HEK293 (cell line): ENCODE results near the gene VASN.
A peak's percentile ranks its signal among the peaks of the same experiment; 100 is the strongest.

Experiments used
- BCL11A ChIP-seq: fragments of 450-650 bp; formaldehyde crosslinking; IDR thresholded peaks from 2 replicates; pipeline ENCODE4 v1.5.1; 2016; ENCODE audit warnings: low read depth, missing biosample characterization, missing genetic modification characterization
- HOXA7 ChIP-seq: sonication (generic); formaldehyde crosslinking; IDR thresholded peaks from 2 replicates; pipeline ENCODE4 v1.8.1; 2022; ENCODE audit warnings: missing genetic modification reagents, borderline replicate concordance
- MZF1 ChIP-seq: fragments of 450-650 bp; formaldehyde crosslinking; IDR thresholded peaks from 2 replicates; pipeline ENCODE4 v1.5.1; 2017; ENCODE audit warnings: missing biosample characterization, missing genetic modification characterization, borderline replicate concordance
- REPIN1 ChIP-seq: fragments of 450-650 bp; formaldehyde crosslinking; IDR thresholded peaks from 2 replicates; pipeline ENCODE4 v1.5.1; 2017; ENCODE audit warnings: missing biosample characterization, missing genetic modification characterization, low read depth
- SP2 ChIP-seq: fragments of 450-650 bp; formaldehyde crosslinking; IDR thresholded peaks from 2 replicates; pipeline ENCODE4 v1.5.1; 2016; ENCODE audit warnings: missing biosample characterization, missing genetic modification characterization
- TCF7L2 ChIP-seq: IDR thresholded peaks from 2 replicates; pipeline ENCODE4 v1.6.1; 2011; ENCODE audit warnings: low read depth, mild to moderate bottlenecking, inconsistent platforms, low read length, moderate library complexity, borderline replicate concordance
- ZBTB20 ChIP-seq: fragments of 450-650 bp; formaldehyde crosslinking; IDR thresholded peaks from 2 replicates; pipeline ENCODE4 v1.5.1; 2016; ENCODE audit warnings: missing biosample characterization, missing genetic modification characterization
- ZBTB8A ChIP-seq: fragments of 450-650 bp; formaldehyde crosslinking; IDR thresholded peaks from 2 replicates; pipeline ENCODE4 v1.5.1; 2016; ENCODE audit warnings: missing biosample characterization, missing genetic modification characterization
- ZNF785 ChIP-seq: fragments of 450-650 bp; formaldehyde crosslinking; IDR thresholded peaks from 2 replicates; pipeline ENCODE4 v1.5.1; 2016; ENCODE audit warnings: missing biosample characterization, missing genetic modification characterization
- TF ChIP-seq, protein P1 (sequence below): fragments of 450-650 bp; formaldehyde crosslinking; IDR thresholded peaks from 2 replicates; pipeline ENCODE4 v1.5.1; 2016; ENCODE audit warnings: missing biosample characterization, missing genetic modification characterization
- TF ChIP-seq, protein P2 (sequence below): fragments of 450-650 bp; formaldehyde crosslinking; IDR thresholded peaks from 2 replicates; pipeline ENCODE4 v1.5.1; 2016; ENCODE audit warnings: missing biosample characterization, missing genetic modification characterization
- TF ChIP-seq, protein P3 (sequence below): fragments of 450-650 bp; formaldehyde crosslinking; conservative IDR thresholded peaks from 2 replicates; pipeline ENCODE4 v1.5.1; 2016; ENCODE audit warnings: low read depth, missing biosample characterization, missing genetic modification characterization

DNA sequence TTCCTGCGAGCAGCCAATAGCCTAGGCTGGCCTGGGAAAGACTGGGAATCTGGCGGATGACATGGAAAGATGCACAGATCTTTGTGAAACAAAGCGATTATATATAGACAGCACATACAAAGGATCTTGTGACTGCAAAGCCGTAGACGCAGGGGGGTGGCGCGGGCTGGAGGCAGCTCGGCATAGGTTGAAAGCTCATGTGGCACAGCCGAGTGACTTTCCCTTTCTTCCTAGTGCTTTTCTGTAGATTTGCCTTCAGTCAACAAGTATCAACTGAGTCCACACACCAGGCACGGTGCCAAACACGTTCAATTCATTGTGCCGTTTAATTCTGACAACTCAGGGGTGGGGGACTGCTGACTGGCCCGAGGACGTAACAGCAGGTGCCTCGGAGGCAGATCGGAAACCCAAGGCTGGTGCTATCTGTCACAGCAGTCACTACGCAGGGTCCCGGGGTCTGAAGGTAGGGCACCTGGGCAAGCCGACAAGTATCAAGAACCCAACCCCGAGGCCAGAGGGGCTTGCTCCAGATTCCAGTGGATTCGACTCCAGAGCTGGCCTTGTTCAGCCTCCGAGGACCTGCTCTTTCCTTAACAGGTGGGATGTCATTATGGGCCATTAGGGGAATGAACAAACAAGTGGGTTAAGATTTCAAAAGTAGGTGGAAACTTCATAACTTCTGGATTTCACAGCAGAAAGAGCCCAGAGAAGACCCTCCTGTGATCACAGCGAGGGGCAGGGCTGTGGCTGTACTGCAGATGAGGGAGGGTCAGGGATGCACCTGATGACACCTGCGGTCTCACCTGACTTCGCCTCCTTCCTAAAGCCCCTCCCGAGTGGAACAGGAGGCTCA is 26.4 kb upstream of the VASN start:
- TF ChIP-seq, protein P1, sequence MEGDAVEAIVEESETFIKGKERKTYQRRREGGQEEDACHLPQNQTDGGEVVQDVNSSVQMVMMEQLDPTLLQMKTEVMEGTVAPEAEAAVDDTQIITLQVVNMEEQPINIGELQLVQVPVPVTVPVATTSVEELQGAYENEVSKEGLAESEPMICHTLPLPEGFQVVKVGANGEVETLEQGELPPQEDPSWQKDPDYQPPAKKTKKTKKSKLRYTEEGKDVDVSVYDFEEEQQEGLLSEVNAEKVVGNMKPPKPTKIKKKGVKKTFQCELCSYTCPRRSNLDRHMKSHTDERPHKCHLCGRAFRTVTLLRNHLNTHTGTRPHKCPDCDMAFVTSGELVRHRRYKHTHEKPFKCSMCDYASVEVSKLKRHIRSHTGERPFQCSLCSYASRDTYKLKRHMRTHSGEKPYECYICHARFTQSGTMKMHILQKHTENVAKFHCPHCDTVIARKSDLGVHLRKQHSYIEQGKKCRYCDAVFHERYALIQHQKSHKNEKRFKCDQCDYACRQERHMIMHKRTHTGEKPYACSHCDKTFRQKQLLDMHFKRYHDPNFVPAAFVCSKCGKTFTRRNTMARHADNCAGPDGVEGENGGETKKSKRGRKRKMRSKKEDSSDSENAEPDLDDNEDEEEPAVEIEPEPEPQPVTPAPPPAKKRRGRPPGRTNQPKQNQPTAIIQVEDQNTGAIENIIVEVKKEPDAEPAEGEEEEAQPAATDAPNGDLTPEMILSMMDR: no peak
- TF ChIP-seq TCF7L2 (no peak), HOXA7 (no peak), ZNF785 (tag by site-specific recombination) (no peak), REPIN1 (tag by site-specific recombination) (no peak), MZF1 (tag by site-specific recombination) (no peak), ZBTB20 (no peak), ZBTB8A (tag by site-specific recombination) (no peak), SP2 (0 out of 2 replicates have a peak, but pooled peaks have one; percentile 6), BCL11A (no peak)
- TF ChIP-seq, protein P2, sequence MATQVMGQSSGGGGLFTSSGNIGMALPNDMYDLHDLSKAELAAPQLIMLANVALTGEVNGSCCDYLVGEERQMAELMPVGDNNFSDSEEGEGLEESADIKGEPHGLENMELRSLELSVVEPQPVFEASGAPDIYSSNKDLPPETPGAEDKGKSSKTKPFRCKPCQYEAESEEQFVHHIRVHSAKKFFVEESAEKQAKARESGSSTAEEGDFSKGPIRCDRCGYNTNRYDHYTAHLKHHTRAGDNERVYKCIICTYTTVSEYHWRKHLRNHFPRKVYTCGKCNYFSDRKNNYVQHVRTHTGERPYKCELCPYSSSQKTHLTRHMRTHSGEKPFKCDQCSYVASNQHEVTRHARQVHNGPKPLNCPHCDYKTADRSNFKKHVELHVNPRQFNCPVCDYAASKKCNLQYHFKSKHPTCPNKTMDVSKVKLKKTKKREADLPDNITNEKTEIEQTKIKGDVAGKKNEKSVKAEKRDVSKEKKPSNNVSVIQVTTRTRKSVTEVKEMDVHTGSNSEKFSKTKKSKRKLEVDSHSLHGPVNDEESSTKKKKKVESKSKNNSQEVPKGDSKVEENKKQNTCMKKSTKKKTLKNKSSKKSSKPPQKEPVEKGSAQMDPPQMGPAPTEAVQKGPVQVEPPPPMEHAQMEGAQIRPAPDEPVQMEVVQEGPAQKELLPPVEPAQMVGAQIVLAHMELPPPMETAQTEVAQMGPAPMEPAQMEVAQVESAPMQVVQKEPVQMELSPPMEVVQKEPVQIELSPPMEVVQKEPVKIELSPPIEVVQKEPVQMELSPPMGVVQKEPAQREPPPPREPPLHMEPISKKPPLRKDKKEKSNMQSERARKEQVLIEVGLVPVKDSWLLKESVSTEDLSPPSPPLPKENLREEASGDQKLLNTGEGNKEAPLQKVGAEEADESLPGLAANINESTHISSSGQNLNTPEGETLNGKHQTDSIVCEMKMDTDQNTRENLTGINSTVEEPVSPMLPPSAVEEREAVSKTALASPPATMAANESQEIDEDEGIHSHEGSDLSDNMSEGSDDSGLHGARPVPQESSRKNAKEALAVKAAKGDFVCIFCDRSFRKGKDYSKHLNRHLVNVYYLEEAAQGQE (tag by site-specific recombination): no peak
- TF ChIP-seq, protein P3, sequence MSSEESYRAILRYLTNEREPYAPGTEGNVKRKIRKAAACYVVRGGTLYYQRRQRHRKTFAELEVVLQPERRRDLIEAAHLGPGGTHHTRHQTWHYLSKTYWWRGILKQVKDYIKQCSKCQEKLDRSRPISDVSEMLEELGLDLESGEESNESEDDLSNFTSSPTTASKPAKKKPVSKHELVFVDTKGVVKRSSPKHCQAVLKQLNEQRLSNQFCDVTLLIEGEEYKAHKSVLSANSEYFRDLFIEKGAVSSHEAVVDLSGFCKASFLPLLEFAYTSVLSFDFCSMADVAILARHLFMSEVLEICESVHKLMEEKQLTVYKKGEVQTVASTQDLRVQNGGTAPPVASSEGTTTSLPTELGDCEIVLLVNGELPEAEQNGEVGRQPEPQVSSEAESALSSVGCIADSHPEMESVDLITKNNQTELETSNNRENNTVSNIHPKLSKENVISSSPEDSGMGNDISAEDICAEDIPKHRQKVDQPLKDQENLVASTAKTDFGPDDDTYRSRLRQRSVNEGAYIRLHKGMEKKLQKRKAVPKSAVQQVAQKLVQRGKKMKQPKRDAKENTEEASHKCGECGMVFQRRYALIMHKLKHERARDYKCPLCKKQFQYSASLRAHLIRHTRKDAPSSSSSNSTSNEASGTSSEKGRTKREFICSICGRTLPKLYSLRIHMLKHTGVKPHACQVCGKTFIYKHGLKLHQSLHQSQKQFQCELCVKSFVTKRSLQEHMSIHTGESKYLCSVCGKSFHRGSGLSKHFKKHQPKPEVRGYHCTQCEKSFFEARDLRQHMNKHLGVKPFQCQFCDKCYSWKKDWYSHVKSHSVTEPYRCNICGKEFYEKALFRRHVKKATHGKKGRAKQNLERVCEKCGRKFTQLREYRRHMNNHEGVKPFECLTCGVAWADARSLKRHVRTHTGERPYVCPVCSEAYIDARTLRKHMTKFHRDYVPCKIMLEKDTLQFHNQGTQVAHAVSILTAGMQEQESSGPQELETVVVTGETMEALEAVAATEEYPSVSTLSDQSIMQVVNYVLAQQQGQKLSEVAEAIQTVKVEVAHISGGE (tag by site-specific recombination): peak; percentile 45; the same call in 1 of the 2 replicates
